Dedifferentiated amniotic fluid mesenchymal stem cell (primary cell): Measurements from ENCODE around the gene ATG9A.
"Not testable (repeated sequence)": the region's sequence is repeated elsewhere in the genome, so short reads cannot be mapped to it uniquely, and the experiment has no call there.

ENCODE experiments used
- DNase-seq: peaks from one replicate; pipeline ENCODE4 v3.0.0-alpha.2; 2016; ENCODE audit errors: extremely low spot score

The ATG9A gene

DNA sequence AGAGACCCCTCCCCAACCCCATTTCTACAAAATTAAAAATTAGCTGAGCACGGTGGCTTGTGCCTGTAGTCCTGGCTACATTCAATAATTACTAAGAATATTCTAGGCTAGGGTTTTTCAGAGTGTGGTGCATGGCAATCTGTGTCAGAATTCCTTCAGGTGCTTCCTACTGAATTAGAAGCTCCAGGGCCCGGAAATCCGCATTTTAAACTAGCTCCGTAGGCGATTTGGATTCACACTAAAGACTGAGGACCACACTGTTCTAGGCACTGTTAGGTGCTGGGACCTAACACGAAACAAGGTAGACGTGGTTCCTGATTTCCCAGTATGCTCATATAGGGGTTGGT is 23.5 kb downstream of the ATG9A start:
- DNase-seq, result no peak

DNA sequence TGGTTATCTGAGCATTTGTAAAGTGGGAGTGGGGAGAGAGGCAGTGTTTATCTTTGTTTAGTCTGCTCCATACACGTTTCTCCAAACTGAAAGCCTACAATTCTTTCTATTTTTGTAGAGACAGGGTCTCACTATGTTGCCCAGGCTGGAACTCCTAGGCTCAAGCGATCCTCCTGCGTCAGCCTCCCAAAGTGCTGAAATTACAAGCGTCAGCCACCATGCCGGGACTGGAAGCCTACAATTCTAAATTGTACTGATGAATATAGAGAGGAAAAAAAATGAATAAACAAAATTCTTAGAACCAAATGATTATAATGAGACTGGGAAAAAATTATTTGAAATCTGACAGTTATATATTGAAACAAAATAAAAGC is 24.3 kb downstream of the ATG9A start:
- DNase-seq, result no peak

DNA sequence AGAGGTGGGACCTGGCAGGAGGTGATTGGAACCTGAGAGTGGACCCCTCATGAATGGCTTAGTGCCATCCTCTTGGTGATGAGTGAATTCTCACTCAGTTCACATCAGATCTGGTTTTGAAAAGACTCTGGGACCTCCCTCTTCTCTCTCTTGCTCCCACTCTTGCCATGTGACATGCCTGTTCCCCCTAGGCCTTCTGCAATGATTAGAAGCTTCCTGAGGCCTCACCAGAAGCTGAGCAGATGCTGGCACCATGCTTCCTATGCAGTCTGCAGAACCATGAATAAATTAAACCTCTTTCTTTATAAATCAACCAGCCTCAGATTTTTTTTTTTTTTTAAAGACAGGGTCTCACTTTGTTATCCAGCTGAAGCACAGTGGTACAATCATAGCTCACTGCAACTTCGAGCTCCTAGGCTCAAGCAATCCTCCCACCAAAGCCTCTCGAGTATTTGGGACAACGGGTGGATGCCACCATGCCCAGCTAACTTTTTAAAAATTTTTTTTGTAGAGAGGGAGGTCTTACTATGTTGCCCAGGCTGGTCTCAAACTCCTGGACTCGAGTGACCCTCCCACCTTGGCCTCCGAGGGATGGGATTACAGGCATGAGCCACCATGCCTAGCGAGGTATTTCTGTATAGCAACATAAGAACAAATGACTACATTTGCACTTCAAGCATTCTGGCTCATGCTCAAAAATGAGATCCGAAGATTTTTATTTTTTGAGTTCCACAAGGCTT is 24.8 kb downstream of the ATG9A start:
- no peak for DNase-seq

DNA sequence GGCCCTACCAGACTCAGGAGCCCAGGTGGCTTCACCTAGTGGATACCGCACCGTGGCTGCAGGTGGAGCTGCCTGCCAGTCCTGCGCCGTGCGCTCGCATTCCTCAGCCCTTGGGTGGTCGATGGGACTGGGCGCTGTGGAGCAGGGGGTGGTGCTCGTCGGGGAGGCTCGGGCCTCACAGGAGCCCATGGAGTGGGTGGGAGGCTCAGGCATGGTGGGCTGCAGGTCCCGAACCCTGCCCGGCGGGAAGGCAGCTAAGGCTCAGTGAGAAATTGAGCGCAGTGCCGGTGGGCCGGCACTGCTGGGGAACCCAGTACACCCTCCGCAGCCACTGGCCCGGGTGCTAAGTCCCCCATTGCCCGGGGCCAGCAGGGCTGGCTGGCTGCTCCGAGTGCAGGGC is 28.1 kb downstream of the ATG9A start:
- DNase-seq, result not testable (repeated sequence)

DNA sequence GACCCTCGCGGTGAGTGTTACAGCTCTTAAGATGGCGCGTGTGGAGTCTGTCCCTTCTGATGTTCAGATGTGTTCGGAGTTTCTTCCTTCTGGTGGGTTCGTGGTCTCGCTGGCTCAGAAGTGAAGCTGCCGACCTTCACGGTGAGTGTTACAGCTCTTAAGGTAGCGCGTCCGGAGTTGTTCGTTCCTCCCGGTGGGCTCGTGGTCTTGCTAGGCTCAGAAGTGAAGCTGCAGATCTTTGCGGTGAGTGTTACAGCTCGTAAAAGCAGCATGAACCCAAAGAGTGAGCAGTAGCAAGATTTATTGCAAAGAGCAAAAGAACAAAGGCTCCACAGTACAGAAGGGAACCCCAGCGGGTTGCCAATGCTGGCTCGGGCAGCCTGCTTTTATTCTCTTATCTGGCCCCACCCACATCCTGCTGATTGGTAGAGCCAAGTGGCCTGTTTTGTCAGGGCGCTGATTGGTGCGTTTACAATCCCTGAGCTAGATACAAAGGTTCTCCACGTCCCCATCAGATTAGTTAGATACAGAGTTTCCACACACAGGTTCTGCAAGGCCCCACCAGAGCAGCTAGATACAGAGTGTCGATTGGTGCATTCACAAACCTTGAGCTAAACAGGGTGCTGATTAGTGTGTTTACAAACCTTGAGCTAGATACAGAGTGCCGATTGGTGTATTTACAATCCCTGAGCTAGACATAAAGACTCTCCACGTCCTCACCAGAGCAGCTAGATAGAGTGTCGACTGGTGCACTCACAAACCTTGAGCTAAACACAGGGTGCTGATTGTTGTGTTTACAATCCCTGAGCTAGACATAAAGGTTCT is 28.7 kb downstream of the ATG9A start:
- DNase-seq, result not testable (repeated sequence)

DNA sequence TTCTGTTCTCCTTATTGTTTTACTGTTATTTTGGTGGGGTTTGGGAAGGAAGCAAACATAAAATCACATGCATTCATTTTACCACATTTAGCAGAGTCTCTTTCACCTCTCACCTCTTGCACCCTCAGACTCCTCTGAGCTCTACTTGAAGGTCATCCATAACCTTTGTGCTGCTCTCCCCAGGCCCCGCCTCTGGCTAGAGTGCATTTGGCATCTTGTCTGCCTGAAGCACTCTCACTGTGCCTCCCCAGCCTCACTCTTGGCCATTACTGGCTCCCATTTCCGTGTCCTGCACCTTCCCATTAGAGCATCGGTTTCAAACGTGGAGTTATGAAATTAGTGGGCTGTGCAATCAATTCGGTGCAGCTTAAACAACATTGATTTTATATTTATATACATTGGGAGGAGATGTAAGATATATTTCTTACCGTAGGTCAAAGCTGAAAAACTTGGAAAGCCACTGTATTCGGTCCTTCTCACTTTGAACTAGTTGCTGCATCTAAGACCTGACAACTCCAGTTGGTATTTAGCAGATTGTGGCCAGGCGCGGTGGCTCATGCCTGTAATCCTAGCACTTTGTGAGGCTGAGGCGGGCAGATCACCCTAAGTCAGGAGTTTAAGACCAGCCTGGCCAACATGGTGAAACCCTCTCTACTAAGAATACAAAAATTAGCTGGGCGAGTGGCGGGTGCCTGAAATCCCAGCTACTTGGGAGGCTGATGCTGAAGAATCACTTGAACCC is 29.8 kb downstream of the ATG9A start:
- DNase-seq, result no peak

DNA sequence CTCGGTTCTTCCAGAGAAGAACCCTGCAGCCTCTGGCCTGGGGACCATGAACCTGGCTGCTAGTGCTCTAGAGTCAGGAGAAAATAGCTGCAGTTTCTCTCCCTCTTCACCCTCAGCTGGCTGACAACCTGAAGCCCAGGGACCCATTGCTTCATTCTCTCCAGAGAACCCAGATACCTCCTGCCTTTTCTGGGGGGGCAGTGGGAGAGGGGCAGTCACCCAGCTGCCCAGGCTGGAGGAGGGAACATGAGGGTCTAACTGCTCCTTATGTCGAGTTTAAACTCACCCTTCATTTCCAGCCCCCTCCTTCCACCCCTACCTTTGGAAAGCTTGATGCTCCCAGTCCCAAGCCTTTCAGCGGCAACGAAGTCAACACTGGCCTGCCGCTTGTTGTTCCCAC is 30.5 kb downstream of the ATG9A start:
- DNase-seq, result no peak

DNA sequence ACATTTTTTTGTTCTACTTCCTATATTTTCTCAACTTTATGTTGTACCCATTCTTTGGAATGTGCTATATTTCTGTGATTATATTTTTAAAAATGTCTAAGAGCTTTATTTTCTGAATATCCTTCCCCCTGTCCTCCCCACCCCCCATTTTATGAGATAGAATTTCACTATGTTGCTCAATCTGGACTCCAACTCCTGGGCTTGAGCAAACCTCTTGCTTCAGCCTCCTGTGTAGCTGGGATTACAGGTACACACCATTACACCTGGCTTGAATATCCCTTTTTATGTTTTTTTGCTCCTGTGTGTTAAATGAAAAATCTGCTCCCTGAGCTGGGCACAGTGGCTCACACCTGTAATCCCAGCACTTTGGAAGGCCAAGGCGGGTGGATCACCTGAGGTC is 32.0 kb downstream of the ATG9A start:
- DNase-seq, result no peak

DNA sequence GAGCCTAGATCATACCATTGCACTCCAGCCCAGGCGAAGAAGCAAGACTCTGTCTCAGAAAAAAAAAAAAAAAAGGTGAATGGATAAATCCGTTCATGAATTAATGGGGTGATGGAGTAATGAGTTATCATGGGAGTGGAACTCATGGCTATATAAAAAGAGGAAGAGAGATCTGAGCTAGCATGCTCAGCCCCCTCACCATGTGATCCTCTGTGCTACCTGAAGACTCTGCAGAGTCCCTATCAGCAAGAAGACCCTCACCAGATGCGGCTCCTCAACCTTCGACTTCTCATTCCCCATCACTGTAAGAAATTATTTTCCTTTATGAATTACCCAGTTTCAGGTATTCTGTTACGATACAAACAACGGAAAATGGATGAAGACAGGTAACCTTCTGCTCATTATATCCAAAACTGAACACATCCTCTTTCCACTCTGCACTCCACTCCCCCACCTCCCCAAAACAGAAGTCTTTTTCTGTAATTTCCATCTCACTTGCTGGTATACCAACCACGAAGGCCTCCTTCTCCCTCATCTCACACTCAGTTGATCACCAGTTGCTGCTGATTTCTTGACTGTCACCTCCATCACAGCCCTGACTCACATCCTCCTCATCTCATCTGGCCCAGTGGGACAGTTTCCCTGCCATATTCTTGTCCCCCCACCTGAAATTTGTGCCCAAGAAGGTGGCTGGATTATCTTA is 42.5 kb downstream of the ATG9A start:
- no peak for DNase-seq

DNA sequence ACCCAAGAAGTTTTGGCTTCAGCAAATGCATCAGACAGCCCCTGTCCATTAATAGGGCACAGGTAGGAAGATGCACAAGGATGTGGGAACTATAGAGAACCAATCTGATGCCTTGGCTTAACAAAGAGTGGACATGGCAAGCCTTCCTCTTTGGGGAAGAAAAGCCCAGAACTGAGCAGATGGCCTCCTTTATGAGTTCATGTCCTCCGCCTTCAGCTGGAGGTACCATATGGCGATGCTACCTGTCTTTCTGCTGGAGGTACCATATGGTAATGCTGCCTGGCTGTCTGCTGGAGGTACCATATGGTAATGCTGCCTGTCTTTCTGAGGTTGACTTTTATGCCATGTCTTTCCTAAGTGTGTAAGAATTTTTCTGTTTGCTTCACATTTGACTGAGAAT is 45.3 kb downstream of the ATG9A start:
- DNase-seq, result no peak

DNA sequence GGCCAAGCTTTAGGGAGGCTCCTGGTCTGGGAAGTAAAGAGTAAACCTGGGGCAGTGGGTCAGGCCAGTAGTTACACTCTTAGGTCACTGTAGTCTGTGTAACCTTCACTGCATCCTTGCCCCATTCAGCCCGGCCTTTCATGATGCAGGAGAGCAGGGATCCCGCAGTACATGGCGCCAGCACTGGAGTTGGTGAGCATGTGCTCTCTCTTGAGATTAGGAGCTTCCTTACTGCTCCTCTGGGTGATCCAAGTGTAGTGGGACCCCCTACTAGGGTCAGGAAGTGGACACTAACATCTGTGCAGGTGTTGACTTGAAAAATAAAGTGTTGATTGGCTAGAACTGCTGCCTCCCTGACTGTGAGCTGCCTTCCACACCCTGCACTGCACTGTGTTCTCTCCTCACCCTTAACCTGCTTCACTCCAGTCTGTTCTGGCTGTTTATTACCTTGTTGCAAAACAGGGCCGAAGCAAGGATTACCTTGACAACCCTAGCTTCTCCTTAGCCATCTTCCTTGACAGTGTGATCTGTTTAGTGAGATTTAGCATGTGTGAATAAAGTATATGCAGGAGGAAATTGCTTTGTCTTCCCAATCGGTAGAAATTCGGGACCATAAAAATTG is 46.2 kb downstream of the ATG9A start:
- no peak for DNase-seq

DNA sequence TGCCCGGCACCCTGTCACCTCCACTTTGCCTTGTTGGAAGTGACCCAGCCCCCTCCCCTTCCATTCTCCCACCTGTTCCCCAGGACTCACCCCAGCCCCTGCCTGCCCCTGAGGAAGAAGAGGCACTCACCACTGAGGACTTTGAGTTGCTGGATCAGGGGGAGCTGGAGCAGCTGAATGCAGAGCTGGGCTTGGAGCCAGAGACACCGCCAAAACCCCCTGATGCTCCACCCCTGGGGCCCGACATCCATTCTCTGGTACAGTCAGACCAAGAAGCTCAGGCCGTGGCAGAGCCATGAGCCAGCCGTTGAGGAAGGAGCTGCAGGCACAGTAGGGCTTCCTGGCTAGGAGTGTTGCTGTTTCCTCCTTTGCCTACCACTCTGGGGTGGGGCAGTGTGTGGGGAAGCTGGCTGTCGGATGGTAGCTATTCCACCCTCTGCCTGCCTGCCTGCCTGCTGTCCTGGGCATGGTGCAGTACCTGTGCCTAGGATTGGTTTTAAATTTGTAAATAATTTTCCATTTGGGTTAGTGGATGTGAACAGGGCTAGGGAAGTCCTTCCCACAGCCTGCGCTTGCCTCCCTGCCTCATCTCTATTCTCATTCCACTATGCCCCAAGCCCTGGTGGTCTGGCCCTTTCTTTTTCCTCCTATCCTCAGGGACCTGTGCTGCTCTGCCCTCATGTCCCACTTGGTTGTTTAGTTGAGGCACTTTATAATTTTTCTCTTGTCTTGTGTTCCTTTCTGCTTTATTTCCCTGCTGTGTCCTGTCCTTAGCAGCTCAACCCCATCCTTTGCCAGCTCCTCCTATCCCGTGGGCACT is 46.9 kb downstream of the ATG9A start:
- DNase-seq, result no peak

DNA sequence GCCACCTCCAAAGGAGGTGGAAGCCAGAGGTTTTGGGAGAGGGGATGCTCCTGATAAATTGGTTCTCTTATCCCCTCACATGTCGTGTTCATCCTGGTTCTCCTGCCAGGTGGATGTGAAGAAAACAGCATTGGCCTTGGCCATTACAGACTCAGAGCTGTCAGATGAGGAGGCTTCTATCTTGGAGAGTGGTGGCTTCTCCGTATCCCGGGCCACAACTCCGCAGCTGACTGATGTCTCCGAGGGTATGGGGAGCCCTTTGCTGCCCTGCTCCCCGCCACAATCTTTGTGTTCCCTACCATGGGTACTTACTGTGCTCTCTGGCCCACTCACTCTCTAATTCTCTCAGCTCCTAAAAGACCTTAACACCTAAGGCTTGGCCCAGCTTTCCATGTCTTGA is 47.9 kb downstream of the ATG9A start:
- no peak for DNase-seq

DNA sequence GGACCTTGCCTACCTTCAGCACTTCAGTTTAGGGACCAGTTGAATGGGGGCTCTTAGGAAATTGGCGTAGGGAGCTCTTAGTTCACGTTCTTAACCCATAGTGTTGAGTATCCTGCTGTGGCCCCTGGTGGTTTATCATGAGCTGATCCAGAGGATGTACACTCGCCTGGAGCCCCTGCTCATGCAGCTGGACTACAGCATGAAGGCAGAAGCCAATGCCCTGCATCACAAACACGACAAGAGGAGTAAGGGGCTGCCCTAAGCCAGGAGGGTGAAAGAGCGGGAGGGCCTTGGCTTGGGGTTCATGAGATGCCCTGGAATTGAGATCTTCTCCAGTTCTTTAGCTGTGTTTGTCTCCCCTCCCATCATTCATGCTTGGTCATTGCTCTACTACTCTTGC is 48.5 kb downstream of the ATG9A start:
- DNase-seq, result no peak

DNA sequence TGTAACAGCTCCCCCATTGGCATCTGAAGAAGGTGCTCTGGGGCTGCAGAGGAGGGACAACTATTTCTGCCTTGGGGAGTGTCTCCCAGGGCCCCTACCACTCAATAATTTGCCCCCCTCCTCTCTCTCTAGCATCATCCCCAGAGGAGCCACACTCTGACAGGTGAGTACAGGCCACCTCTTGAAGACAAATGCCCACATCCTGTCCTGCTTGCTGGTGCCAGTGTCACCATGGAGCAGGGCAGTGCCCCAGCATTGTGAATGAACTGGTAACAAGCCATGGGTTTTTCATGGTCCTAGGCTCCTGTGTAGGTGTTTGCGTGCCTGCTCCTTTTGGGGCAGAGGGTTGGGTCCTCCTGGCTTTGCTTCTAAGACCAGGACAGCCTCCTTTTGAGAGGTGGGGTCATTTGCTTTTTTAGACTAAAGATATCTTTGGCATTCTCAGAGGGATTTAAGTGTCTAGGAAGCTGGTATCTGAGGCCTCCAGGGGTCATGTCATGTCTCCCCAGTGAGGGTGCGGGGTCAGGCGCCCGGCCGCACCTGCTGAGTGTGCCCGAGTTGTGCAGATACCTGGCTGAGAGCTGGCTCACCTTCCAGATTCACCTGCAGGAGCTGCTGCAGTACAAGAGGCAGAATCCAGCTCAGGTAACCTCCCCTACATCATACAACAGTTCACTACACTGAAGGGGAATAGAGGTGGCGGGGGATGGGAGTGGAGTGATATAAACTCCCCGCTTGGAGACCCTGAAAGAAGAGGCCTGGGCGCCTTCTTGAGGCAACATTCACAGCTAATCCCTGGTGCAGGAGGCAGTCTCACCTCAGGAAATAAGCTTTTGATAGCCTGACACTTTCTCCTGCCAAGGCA is 49.6 kb downstream of the ATG9A start:
- DNase-seq, result no peak

DNA sequence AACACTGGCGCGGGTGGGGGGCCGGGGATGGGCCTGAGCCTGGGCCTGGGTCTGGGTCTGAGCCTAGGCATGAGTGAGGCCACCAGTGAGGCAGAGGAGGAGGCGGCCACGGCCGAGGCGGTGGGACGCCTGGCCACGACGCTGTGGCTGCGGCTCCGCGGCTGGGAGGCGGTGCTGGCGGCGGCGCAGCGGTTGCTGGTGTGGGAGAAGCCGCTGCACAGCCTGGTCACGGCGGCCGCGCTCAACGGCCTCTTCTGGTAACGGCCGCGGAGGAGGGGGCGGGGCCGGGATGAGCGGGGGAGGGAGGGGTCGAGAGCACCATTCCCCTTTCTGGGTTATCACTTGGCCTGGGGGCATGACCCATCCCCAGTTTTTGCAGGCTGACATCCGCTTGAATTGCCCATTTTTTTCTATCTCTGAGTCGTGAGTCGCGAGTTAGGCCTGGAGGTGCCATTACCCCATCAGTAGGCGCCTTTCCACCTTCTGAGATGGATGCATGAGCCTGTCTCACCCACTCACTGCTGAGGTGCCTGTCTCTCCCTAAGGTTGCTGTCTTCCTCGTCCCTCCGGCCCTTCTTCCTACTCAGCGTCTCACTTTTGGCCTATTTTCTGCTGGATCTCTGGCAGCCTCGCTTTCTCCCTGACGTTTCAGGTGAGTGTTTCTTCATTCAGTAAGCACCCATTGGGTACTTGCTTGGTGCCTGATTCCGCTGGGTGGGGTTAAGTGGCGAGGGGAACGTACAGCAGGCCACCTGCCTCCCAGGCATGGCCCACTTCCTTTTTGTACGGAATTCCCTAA is 50.9 kb downstream of the ATG9A start:
- DNase-seq, result no peak

DNA sequence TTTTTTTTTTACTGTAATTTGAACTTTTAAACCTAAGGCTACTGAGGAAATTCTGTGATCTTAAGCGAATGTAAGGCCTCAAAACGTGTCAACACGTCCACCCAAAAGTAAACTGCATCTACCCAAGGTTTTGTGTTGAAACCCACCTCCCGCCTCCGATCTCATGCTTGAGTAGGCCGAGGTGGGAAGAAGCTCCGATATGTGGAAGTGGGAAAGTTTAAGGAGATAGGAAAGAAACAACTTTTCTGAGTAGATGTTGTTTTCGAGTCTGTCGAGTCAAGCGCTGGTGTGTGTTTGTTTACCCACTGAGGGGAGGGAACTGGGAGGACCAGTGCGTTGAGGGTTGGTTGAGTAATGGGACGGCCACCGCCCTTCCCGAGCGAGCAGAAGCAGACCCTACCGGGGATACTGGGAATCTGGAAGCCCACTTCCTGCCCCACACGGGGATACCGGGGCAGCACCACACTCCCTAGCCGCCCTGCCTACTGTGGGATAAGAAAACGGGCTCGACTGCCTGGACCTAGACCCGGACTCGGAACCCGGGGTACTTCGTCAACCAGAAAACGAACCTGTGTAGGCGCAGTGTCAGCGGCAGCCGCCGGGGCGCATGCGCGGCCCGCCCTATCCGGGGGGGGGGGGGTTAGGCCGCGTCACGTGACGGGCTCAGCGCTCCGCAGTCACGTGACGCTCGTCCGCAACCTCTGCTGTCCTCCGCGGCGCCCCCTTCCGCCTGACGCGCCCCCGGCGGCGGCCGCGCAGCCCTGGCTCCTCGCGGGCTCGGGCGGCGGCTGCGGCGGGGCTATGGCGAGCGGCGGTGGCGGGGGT is 51.7 kb downstream of the ATG9A start, which contains the start of gene RETREG2:
Gene RETREG2 (plus strand): TSS at position 724 of the 825 bp plus-strand sequence. CDS start 78 bp downstream, at position 802.
- DNase-seq, result peak; percentile 85
